Spinal cord (tissue), 10 donors: ENCODE results near the gene SKOR1. TPM values are rescaled to one million over a fixed set of nuclear protein-coding genes. Genes with fewer than 3 reads are reported as not detected.

ENCODE experiments used
- DNase-seq, 6 donors: peaks; one replicate each; pipeline versions ENCODE4 v3.0.0 to v3.0.0-alpha.2; 2013 to 2015; ENCODE audit warnings: low spot score in 6 of 6, low read depth in 4 of 6
- H3K27ac ChIP-seq: one replicate; pipeline ENCODE4 v1.5.1; 2013; ENCODE audit warnings: low read depth, low read length, control low read depth
- H3K27me3 ChIP-seq: one replicate; pipeline ENCODE4 v1.6.1; 2013; ENCODE audit warnings: low read length; ENCODE audit not compliant: control insufficient read depth, insufficient read depth
- H3K36me3 ChIP-seq: one replicate; pipeline ENCODE4 v1.6.1; 2013; ENCODE audit warnings: low read length; ENCODE audit not compliant: control insufficient read depth, insufficient read depth
- H3K4me1 ChIP-seq: one replicate; pipeline ENCODE4 v1.6.1; 2013; ENCODE audit warnings: low read length; ENCODE audit not compliant: control insufficient read depth, insufficient read depth
- H3K4me3 ChIP-seq: one replicate; pipeline ENCODE4 v1.5.1; 2013; ENCODE audit warnings: low read depth, low read length, control low read depth
- H3K9me3 ChIP-seq: one replicate; pipeline ENCODE4 v1.6.1; 2013; ENCODE audit warnings: low read length; ENCODE audit not compliant: control insufficient read depth, insufficient read depth
- WGBS: methylation state at CpG from one replicate; pipeline ENCODE4 v1.1.5; 2013; ENCODE audit warnings: missing lambda C conversion rate; ENCODE audit not compliant: insufficient coverage; 5-methylcytosine and 5-hydroxymethylcytosine counted together
- polyA plus RNA-seq, 2 donors: library from polyadenylated mRNA; unstranded; fragments of 120-200 nt; gene quantifications; one replicate each; pipeline ENCODE4 v1.2.1, GENCODE V29; 2013; ENCODE audit not compliant: insufficient read length in 2 of 2
- total RNA-seq, 2 donors: library from RNA; depleted of rRNA in 1 of 2; stranded (reverse); fragments of 120-200 nt in 1 of 2; fragments of >200 nt in 1 of 2; gene quantifications; one replicate each; pipeline versions ENCODE4 v1.2.3 to v1.2.4, GENCODE V29; 2013 to 2014
- donor health status: healthy.

Gene SKOR1
- total and polyA plus RNA-seq, 4 donors: 1.6 to 20.1 (median 10.0) TPM

GRCh38 chr15:67843571-67844387, 18.5 kb downstream of the SKOR1 start:
- Histone ChIP-seq H3K27me3 (no peaks in the 10 kb centered on the region), H3K9me3 (no peaks in the 10 kb centered on the region), H3K4me3 (no peak overlapping the region), H3K27ac (peak overlapping the region; percentile 66), H3K4me1 (peaks cover 20% of the 10 kb centered on the region), H3K36me3 (no peaks in the 10 kb centered on the region)
- DNase-seq: no peak
- WGBS: 61% methylated on average over 4 of the region's 7 CpGs

DNA sequence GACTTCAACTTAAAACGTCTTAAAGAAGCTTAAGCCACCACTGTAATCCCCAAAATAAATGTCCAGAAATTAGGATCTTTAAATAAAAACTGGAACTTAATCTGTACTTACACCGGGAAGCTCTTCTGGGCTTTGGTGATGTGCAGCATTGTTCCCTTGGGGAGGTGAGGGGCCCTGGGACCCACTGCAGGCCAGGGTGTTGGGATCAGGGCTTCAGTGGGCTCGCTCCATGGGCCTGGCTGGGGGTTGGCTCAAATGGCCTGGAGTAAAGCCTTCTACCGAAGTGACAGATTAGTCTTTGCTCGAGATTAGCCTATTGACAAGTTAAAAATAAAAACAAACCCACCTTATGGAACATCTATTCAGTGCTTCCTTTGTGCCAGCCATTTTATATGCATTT, 20.7 kb downstream of the SKOR1 start:
- Histone ChIP-seq H3K4me3 (no peak overlapping the region), H3K27me3 (no peaks in the 10 kb centered on the region), H3K4me1 (peaks cover 13% of the 10 kb centered on the region), H3K27ac (no peak overlapping the region), H3K36me3 (no peaks in the 10 kb centered on the region), H3K9me3 (no peaks in the 10 kb centered on the region)
- 66% methylated on average over 3 of the region's 5 CpGs for WGBS
- DNase-seq: no peak

- no peaks in the 10 kb centered on the region for H3K27me3 ChIP-seq
- no peaks in the 10 kb centered on the region for H3K36me3 ChIP-seq
- H3K9me3 ChIP-seq: no peaks in the 10 kb centered on the region
- WGBS: no CpG with 5 or more reads among the region's 1 CpG
- no peak overlapping the region for H3K27ac ChIP-seq
- H3K4me3 ChIP-seq: no peak overlapping the region
- H3K4me1 ChIP-seq: no peaks in the 10 kb centered on the region
- DNase-seq: no peak
Observed at GRCh38 chr15:67849538-67849937, 24.2 kb downstream of the SKOR1 start.

GRCh38 chr15:67850336-67850735, 25.0 kb downstream of the SKOR1 start:
- H3K36me3 ChIP-seq: no peaks in the 10 kb centered on the region
- no peak for DNase-seq
- 65% methylated on average over 6 of the region's 7 CpGs for WGBS
- H3K27me3 ChIP-seq: no peaks in the 10 kb centered on the region
- H3K27ac ChIP-seq: no peak overlapping the region
- H3K4me1 ChIP-seq: no peaks in the 10 kb centered on the region
- no peaks in the 10 kb centered on the region for H3K9me3 ChIP-seq
- no peak overlapping the region for H3K4me3 ChIP-seq

DNA sequence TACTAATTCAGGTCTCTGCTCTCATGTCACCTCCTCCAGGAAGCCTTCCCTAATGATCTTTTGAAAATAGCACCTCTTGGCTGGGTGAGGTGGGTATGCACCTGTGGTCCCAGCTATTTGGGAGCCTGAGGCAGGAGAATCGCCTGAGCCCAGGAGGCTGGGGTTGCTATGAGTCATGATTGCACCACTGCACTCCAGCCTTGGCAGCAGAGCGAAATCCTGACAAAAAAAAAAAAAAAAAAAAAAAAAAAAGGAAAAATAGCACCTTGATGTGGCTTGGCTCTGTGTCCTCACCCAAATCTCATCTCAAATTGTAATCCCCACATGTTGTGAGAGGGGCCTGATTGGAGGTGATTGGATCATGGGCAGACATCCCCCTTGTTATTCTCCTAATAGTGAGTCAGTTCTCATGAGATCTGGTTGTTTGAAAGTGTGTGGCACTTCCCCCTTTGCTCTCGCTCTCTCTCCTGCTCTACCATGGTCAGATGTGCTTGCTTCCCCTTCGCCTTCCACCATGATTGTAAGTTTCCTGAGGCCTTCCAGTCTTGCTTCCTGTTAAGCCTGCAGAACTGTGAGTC, 25.8 kb downstream of the SKOR1 start:
- no peak for DNase-seq
- Histone ChIP-seq H3K27me3 (no peaks in the 10 kb centered on the region), H3K9me3 (no peaks in the 10 kb centered on the region), H3K4me3 (no peak overlapping the region), H3K27ac (no peak overlapping the region), H3K4me1 (no peaks in the 10 kb centered on the region), H3K36me3 (no peaks in the 10 kb centered on the region)
- WGBS: 100% methylated on average over 1 of the region's 4 CpGs

- Histone ChIP-seq H3K27ac (no peak overlapping the region), H3K27me3 (no peaks in the 10 kb centered on the region), H3K4me1 (no peaks in the 10 kb centered on the region), H3K9me3 (no peaks in the 10 kb centered on the region), H3K4me3 (no peak overlapping the region), H3K36me3 (no peaks in the 10 kb centered on the region)
- DNase-seq: no peak
- 83% methylated on average over 2 of the region's 3 CpGs for WGBS
Observed at GRCh38 chr15:67852418-67852817, 27.1 kb downstream of the SKOR1 start.

DNA sequence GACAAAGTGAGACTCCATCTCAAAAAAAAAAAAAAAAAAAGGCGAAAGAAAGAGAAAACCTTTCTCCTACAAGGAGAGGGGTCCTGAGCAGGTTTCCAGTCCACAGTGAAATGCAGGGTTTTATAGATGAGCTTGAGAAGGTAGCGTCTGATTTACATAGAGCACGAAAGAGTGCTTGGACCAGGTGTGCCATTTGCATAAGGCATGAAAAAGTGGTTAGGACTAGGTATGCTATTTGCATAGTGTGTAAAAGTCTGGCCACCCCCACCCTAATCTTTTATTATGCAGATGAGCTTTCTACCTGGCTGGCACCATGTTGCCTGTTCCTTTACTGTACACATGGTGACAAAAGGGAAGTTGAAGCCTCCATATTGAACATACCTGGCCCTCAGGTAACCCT, 28.1 kb downstream of the SKOR1 start:
- Histone ChIP-seq H3K27ac (no peak overlapping the region), H3K4me1 (no peaks in the 10 kb centered on the region), H3K9me3 (no peaks in the 10 kb centered on the region), H3K27me3 (no peaks in the 10 kb centered on the region), H3K4me3 (no peak overlapping the region), H3K36me3 (no peaks in the 10 kb centered on the region)
- DNase-seq: no peak
- WGBS: no CpG with 5 or more reads among the region's 3 CpGs

DNA sequence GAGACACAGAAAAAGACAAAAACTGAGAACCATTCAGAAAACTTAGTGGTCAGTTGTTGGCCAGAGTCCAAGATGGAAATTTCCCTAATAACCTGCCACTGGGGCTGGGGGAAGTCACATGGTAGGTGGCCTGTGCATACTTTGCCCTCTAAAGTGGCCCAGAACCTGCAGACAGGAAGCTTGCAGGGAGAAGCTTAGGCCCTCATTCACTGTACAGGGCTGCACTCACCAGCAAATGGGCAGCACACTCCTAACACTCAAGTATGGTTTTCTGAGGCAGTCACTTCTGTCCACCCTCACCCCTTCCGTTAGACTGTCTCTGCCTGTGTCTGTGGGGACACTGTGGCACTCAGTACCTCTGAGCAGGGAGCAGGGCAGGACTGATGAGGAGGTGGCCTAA, 29.0 kb downstream of the SKOR1 start:
- H3K36me3 ChIP-seq: no peaks in the 10 kb centered on the region
- no peaks in the 10 kb centered on the region for H3K27me3 ChIP-seq
- WGBS: no CpG with 5 or more reads among the region's 1 CpG
- H3K4me3 ChIP-seq: no peak overlapping the region
- no peaks in the 10 kb centered on the region for H3K9me3 ChIP-seq
- DNase-seq: no peak
- no peak overlapping the region for H3K27ac ChIP-seq
- peaks cover under 1% of the 10 kb centered on the region for H3K4me1 ChIP-seq

DNA sequence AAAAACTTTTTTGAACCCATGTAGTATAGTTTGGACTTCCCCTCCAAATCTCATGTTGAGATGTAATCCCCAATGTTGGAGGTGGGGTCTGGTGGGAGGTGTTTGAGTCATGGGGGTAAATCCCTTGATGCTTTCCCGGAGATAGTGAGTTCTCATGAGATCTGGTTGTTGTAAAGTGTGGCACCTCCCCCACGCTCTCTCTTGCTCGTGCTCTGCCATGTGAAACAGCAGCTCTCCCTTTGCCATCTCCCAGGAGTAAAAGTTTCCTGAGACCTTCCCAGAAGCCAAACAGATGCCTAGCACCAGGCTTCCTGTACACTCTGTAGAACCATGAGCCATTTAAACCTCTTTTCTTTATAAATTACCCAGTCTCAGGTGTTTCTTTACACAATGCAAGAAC, 30.5 kb downstream of the SKOR1 start:
- no peaks in the 10 kb centered on the region for H3K27me3 ChIP-seq
- no peaks in the 10 kb centered on the region for H3K36me3 ChIP-seq
- H3K4me3 ChIP-seq: no peak overlapping the region
- no peaks in the 10 kb centered on the region for H3K9me3 ChIP-seq
- no peak overlapping the region for H3K27ac ChIP-seq
- peak in 1 of 6 donors; percentile 12 for DNase-seq
- WGBS: 58% methylated on average over 2 of the region's 3 CpGs
- peaks cover 10% of the 10 kb centered on the region for H3K4me1 ChIP-seq

DNA sequence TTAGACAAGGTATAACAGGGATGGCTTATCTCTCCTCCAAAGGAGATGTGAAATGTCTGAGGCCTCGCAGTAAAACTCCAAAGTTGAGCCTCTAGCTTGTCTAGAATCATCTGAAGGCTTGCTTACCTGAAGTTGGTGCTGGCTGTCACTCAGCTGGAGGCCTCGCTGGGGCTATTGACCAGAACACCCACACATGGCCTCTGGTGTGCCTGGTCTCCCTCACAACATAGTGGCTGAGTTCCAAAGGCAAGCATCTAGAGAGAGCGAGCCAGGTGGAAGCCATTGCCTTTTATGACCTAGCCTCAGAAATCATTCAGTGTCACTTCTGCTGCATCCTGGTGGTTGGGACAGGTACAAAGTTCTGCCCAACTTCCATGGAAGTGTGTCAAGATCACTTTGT, 31.9 kb downstream of the SKOR1 start:
- no peak for DNase-seq
- H3K9me3 ChIP-seq: no peaks in the 10 kb centered on the region
- H3K27ac ChIP-seq: no peak overlapping the region
- peaks cover 10% of the 10 kb centered on the region for H3K4me1 ChIP-seq
- H3K36me3 ChIP-seq: no peaks in the 10 kb centered on the region
- H3K27me3 ChIP-seq: no peaks in the 10 kb centered on the region
- no peak overlapping the region for H3K4me3 ChIP-seq
- 96% methylated on average over 2 of the region's 3 CpGs for WGBS
